Heart right ventricle (tissue), 16 donors: ENCODE data around the gene ABCA8. TPM values are rescaled to one million over a fixed set of nuclear protein-coding genes. Genes with fewer than 3 reads are reported as not detected.
A peak's percentile ranks its signal among the peaks of the same experiment; 100 is the strongest.

Source experiments
- ATAC-seq, 8 donors: fragments of 200-7000 bp; cut with Tn5 transposase; one replicate each; pipeline ENCODE4 v1.9.1; 2020; ENCODE audit warnings: mild to moderate bottlenecking in 8 of 8, moderate library complexity in 8 of 8, moderate number of reproducible peaks in 1 of 8
- DNase-seq, 2 donors: peaks; one replicate each; pipeline ENCODE4 v3.0.0-alpha.2; 2020
- H3K27ac ChIP-seq, 10 donors: fragments of 200-600 bp; sonication (generic) in 2 of 10; one replicate each; pipeline versions ENCODE4 v1.5.0 to v1.8.0; 2020 to 2022; ENCODE audit warnings: mild to moderate bottlenecking in 3 of 10
- H3K27me3 ChIP-seq, 7 donors: fragments of 200-600 bp; one replicate each; pipeline ENCODE4 v1.8.0; 2021 to 2022; ENCODE audit warnings: mild to moderate bottlenecking in 2 of 7
- H3K36me3 ChIP-seq, 9 donors: fragments of 200-600 bp; sonication (generic) in 1 of 9; one replicate each; pipeline versions ENCODE4 v1.5.0 to v1.8.0; 2020 to 2022; ENCODE audit warnings: mild to moderate bottlenecking in 2 of 9
- H3K4me1 ChIP-seq, 9 donors: fragments of 200-600 bp; sonication (generic) in 1 of 9; one replicate each; pipeline versions ENCODE4 v1.5.0 to v1.8.0; 2020 to 2022; ENCODE audit warnings: mild to moderate bottlenecking in 4 of 9
- H3K4me3 ChIP-seq, 10 donors: fragments of 200-600 bp; sonication (generic) in 2 of 10; one replicate each; pipeline versions ENCODE4 v1.5.0 to v1.8.0; 2020 to 2022; ENCODE audit warnings: mild to moderate bottlenecking in 7 of 10, moderate library complexity in 2 of 10
- H3K9me3 ChIP-seq, 11 donors: fragments of 200-600 bp in 10 of 11; sonication (generic) in 2 of 11; one replicate each; pipeline versions ENCODE4 v1.5.0 to v1.8.0; 2013 to 2022; ENCODE audit warnings: mild to moderate bottlenecking in 2 of 11, control low read depth in 1 of 11, moderate library complexity in 1 of 11
- CTCF ChIP-seq, 9 donors: fragments of 200-600 bp; sonication (generic) in 2 of 9; IDR thresholded peaks; one replicate each; pipeline versions ENCODE4 v1.5.0 to v1.8.0; 2021 to 2022; ENCODE audit warnings: antibody characterized with exemption in 9 of 9, mild to moderate bottlenecking in 5 of 9, moderate library complexity in 1 of 9
- WGBS, 2 donors: extraction: QIAGEN DNeasy Blood & Tissue Kit; methylation state at CpG; one replicate each; pipeline ENCODE4 v1.1.7; 2013; ENCODE audit warnings: inconsistent platforms in 1 of 2; 5-methylcytosine and 5-hydroxymethylcytosine counted together
- intact Hi-C, 10 donors: fragments of 100-400 bp; cut with DNase I; formaldehyde crosslinking; loops; one replicate each; pipeline versions ENCODE4 v1.11.1 to v1.14.2; 2022
- polyA plus RNA-seq, 2 donors: library from polyadenylated mRNA; stranded (reverse); fragments of 200-250 nt; gene quantifications; one replicate each; pipeline ENCODE4 v1.2.3, GENCODE V29; 2013
- total RNA-seq, 10 donors: library from RNA; stranded (reverse); fragmentation: NEBNext Ultra II Directional in 3 of 10; extraction: Animal tissue kit (Norgen Biotek cat#: 25700) in 3 of 10; gene quantifications; one replicate each; pipeline versions ENCODE4 v1.2.1 to v1.2.4, GENCODE V29; 2021 to 2023
- donor health status: Arrhythmogenic right ventricular cardiomyopathy.
- donor health status: ischemic (EF 13 %, LVEDD 7.1; RV severe dilation, severe dysfunction).
- donor health status: healthy with polysubstance abuse.
- donor health status: DM: no; HTN: yes; CAD: no.
- donor health status: DM: no; HTN: no; CAD: no.
- donor health status: ischemic (EF 25% LVEDD 6.9; RV normal size, moderate dysfunction).
- donor health status: ischemic (EF 25% LVEDD 5.7; RV mildly dilated, moderate dysfunction).
- donor health status: healthy.
- donor health status: DM: yes; HTN: yes; CAD: no.
- donor health status: Ischemic cardiomyopathy.
- donor health status: ischemic (EF 35%, LVEDD 5.7; RV mildly dilated, moderate dysfunction).
- donor health status: nonischemic (EF 11% LVEDD 7.7; RV severe dilation, severe dysfunction).
- donor health status: DM: yes; HTN: yes; CAD: no.
- donor health status: PGD.
- donor health status: ischemic (EF 29% LVEDD 5.4; RV normal size, mild dysfunction).
- donor health status: nonischemic (EF 23%, LVEDD 6.1; RV moderate dilation, normal function).

ABCA8 gene
- total and polyA plus RNA-seq, 12 donors = 10.1 to 93.0 (median 35.7) TPM

GRCh38 chr17:68871447-68871846, 83.7 kb downstream of the ABCA8 start:
- 97 to 98% methylated on average over 2 of the region's 2 CpGs for WGBS, 2 donors
- no peak for TF ChIP-seq CTCF (IDR thresholded peaks at IDR 0.05)
- Histone ChIP-seq H3K27me3 (no peaks in the 10 kb centered on the region), H3K9me3 (peaks cover 0 to 12% (median 0%) of the 10 kb centered on the region in 11 donors), H3K4me3 (no peak overlapping the region), H3K4me1 (peaks cover 0 to 15% (median 0%) of the 10 kb centered on the region in 9 donors), H3K36me3 (peaks cover 0 to 73% (median 27%) of the 10 kb centered on the region in 9 donors), H3K27ac (no peak overlapping the region)
- intact Hi-C loops = no loop called here
- no peak for ATAC-seq
- DNase-seq = no peak

- H3K9me3 ChIP-seq = peaks cover 0 to 16% (median 0%) of the 10 kb centered on the region in 11 donors
- H3K4me1 ChIP-seq = peaks cover 0 to 15% (median 0%) of the 10 kb centered on the region in 9 donors
- no peak overlapping the region for H3K27ac ChIP-seq
- intact Hi-C loops = no loop called here
- DNase-seq (no peak), ATAC-seq (no peak)
- WGBS, 2 donors = 44 to 54% methylated on average over 1 of the region's 1 CpG
- peaks cover 0 to 68% (median 26%) of the 10 kb centered on the region in 9 donors for H3K36me3 ChIP-seq
- H3K4me3 ChIP-seq = no peak overlapping the region
- TF ChIP-seq CTCF (IDR thresholded peaks at IDR 0.05) = no peak
- H3K27me3 ChIP-seq = no peaks in the 10 kb centered on the region
These were observed 84.2 kb downstream of the ABCA8 start for GRCh38 chr17:68870976-68871375.

GRCh38 chr17:68870161-68870826, 84.9 kb downstream of the ABCA8 start:
- intact Hi-C loops = no loop called here
- ATAC-seq (no peak), DNase-seq (no peak)
- Histone ChIP-seq H3K9me3 (peaks cover 0 to 16% (median 2%) of the 10 kb centered on the region in 11 donors), H3K27me3 (no peaks in the 10 kb centered on the region), H3K4me3 (no peak overlapping the region), H3K4me1 (peaks cover 0 to 15% (median 0%) of the 10 kb centered on the region in 9 donors), H3K36me3 (peaks cover 0 to 61% (median 23%) of the 10 kb centered on the region in 9 donors), H3K27ac (no peak overlapping the region)
- no peak for TF ChIP-seq CTCF (IDR thresholded peaks at IDR 0.05)
- 83 to 92% methylated on average over 3 of the region's 3 CpGs for WGBS, 2 donors

GRCh38 chr17:68868708-68869107, 86.5 kb downstream of the ABCA8 start:
- TF ChIP-seq CTCF (IDR thresholded peaks at IDR 0.05) = no peak
- intact Hi-C loops = loop anchor here in 1 of 10 donors (5.0 kb wide), 1 partner anchor 39 kb away; no protein-coding TSS in a partner anchor
- Histone ChIP-seq H3K36me3 (peaks cover 0 to 45% (median 9%) of the 10 kb centered on the region in 9 donors), H3K9me3 (peaks cover 0 to 11% (median 1%) of the 10 kb centered on the region in 11 donors), H3K4me1 (peaks cover 0 to 15% (median 0%) of the 10 kb centered on the region in 9 donors), H3K27me3 (no peaks in the 10 kb centered on the region), H3K4me3 (no peak overlapping the region), H3K27ac (no peak overlapping the region)
- WGBS, 2 donors = 19 to 21% methylated on average over 3 of the region's 3 CpGs
- DNase-seq (no peak), ATAC-seq (peak in 6 of 8 donors; percentile 16 to 79 (median 54))
